ENCODE measurements around the gene FERMT1.

- TF ChIP-seq, protein P1, sequence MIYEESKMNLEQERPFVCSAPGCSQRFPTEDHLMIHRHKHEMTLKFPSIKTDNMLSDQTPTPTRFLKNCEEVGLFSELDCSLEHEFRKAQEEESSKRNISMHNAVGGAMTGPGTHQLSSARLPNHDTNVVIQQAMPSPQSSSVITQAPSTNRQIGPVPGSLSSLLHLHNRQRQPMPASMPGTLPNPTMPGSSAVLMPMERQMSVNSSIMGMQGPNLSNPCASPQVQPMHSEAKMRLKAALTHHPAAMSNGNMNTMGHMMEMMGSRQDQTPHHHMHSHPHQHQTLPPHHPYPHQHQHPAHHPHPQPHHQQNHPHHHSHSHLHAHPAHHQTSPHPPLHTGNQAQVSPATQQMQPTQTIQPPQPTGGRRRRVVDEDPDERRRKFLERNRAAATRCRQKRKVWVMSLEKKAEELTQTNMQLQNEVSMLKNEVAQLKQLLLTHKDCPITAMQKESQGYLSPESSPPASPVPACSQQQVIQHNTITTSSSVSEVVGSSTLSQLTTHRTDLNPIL (CRISPR knock-in tag; IDR thresholded peaks at IDR 0.05; ENCODE audit: low read depth), result no peak
- TF ChIP-seq POU6F1 (CRISPR knock-in tag; IDR thresholded peaks at IDR 0.05; ENCODE audit: borderline replicate concordance, low read depth) (no peak), ZFP3 (CRISPR knock-in tag; IDR thresholded peaks at IDR 0.05) (no peak), ZC3H10 (CRISPR knock-in tag; IDR thresholded peaks at IDR 0.05) (no peak)
Observed at GRCh38 chr20:6100246-6100645, 22.6 kb downstream of the FERMT1 start.

Measured in SK-N-SH treated with all-trans-retinoic acid at 6 μM for 48 hours (cell line).